H1 (cell line): ENCODE measurements around the gene IFT81.

ENCODE experiments used
- ASH2L ChIP-seq: fragments of 200-600, 300-600 bp; sonication (generic); IDR thresholded peaks from one replicate; pipeline ENCODE4 v1.7.1; 2017; ENCODE audit warnings: low read length
- CREB1 ChIP-seq: IDR thresholded peaks from 2 replicates; pipeline ENCODE4 v1.6.1; 2012; ENCODE audit warnings: inconsistent platforms
- EZH2 ChIP-seq: fragments of 200-600 bp; sonication (generic); IDR thresholded peaks from 2 replicates; pipeline ENCODE4 v1.7.1; 2012; ENCODE audit warnings: low read depth, mild to moderate bottlenecking, moderate library complexity, low read length, inconsistent platforms; ENCODE audit not compliant: severe bottlenecking
- GABPA ChIP-seq: IDR thresholded peaks from 2 replicates; pipeline ENCODE4 v1.6.1; 2011; ENCODE audit warnings: mild to moderate bottlenecking, low read length, moderate library complexity, borderline replicate concordance; ENCODE audit not compliant: insufficient read depth
- KDM5A ChIP-seq: fragments of 200-600 bp; IDR thresholded peaks from 2 replicates; pipeline ENCODE4 v1.7.1; 2012; ENCODE audit warnings: mild to moderate bottlenecking, low read length, inconsistent platforms, mixed read lengths
- NRF1 ChIP-seq: IDR thresholded peaks from 2 replicates; pipeline ENCODE4 v1.6.1; 2011; ENCODE audit warnings: mild to moderate bottlenecking, low read depth, low read length, improper control_type of control experiment
- POLR2A ChIP-seq, 2 experiments: IDR thresholded peaks; 1 replicate in 1 of 2; 2 replicates in 1 of 2; pipeline ENCODE4 v1.6.1; 2011; ENCODE audit warnings: low read depth in 2 of 2, low read length in 2 of 2, mild to moderate bottlenecking in 2 of 2; ENCODE audit errors: control extremely low read depth in 1 of 2
- POLR2AphosphoS5 ChIP-seq: IDR thresholded peaks from 2 replicates; pipeline ENCODE4 v1.6.1; 2011; ENCODE audit warnings: low read depth, low read length
- RAD21 ChIP-seq, 2 experiments: IDR thresholded peaks in 1 of 2; conservative IDR thresholded peaks in 1 of 2; 2 replicates each; pipeline ENCODE4 v1.6.1; 2011; ENCODE audit warnings: low read depth in 2 of 2, low read length in 2 of 2, improper control_type of control experiment in 1 of 2, inconsistent platforms in 1 of 2, mild to moderate bottlenecking in 1 of 2, moderate library complexity in 1 of 2
- RFX5 ChIP-seq: IDR thresholded peaks from 2 replicates; pipeline ENCODE4 v1.6.1; 2011; ENCODE audit warnings: low read depth, low read length, improper control_type of control experiment, borderline replicate concordance
- SIN3A ChIP-seq, 2 experiments: IDR thresholded peaks in 1 of 2; conservative IDR thresholded peaks in 1 of 2; 2 replicates each; pipeline ENCODE4 v1.6.1; 2011 to 2012; ENCODE audit warnings: low read length in 2 of 2, improper control_type of control experiment in 1 of 2, low read depth in 1 of 2, mild to moderate bottlenecking in 1 of 2
- SP1 ChIP-seq: IDR thresholded peaks from 2 replicates; pipeline ENCODE4 v1.6.1; 2011; ENCODE audit warnings: low read depth, low read length
- SRF ChIP-seq: IDR thresholded peaks from 2 replicates; pipeline ENCODE4 v1.6.1; 2011; ENCODE audit warnings: mild to moderate bottlenecking, low read depth, low read length, moderate library complexity
- TF ChIP-seq, protein P1 (sequence below), 3 experiments: IDR thresholded peaks; 1 replicate in 2 of 3; 2 replicates in 1 of 3; pipeline versions ENCODE4 v1.5.1 to v1.6.1; 2011; ENCODE audit warnings: low read length in 3 of 3, mild to moderate bottlenecking in 3 of 3, inconsistent platforms in 2 of 3, low read depth in 1 of 3, moderate library complexity in 1 of 3; ENCODE audit not compliant: insufficient read depth in 1 of 3; ENCODE audit errors: control extremely low read depth in 1 of 3

DNA sequence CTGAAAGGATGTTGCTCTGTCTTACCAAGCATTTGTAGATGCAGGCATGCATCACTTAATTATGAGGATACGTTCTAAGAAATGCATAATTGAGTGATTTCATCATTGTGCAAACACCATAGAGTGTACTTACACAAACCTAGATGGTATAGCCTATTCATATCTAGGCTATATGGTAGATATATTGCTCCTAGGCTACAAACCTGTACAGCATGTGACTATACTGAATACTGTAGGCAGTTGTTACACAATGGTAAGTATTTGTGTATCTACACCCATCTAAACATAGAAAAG lies 75.9 kb downstream of the IFT81 start:
- no peak for TF ChIP-seq RAD21 (IDR thresholded peaks at IDR 0.05 in 1 of 2, conservative IDR thresholded peaks at IDR 0.05 in 1 of 2; ENCODE audit: low read depth in 2 of 2, low read length in 2 of 2)
- TF ChIP-seq, protein P1, sequence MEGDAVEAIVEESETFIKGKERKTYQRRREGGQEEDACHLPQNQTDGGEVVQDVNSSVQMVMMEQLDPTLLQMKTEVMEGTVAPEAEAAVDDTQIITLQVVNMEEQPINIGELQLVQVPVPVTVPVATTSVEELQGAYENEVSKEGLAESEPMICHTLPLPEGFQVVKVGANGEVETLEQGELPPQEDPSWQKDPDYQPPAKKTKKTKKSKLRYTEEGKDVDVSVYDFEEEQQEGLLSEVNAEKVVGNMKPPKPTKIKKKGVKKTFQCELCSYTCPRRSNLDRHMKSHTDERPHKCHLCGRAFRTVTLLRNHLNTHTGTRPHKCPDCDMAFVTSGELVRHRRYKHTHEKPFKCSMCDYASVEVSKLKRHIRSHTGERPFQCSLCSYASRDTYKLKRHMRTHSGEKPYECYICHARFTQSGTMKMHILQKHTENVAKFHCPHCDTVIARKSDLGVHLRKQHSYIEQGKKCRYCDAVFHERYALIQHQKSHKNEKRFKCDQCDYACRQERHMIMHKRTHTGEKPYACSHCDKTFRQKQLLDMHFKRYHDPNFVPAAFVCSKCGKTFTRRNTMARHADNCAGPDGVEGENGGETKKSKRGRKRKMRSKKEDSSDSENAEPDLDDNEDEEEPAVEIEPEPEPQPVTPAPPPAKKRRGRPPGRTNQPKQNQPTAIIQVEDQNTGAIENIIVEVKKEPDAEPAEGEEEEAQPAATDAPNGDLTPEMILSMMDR (IDR thresholded peaks at IDR 0.05; ENCODE audit: control extremely low read depth in 1 of 3, insufficient read depth in 1 of 3, low read depth in 1 of 3, low read length in 3 of 3), result no peak
- no peak for TF ChIP-seq POLR2A (IDR thresholded peaks at IDR 0.05; ENCODE audit: control extremely low read depth in 1 of 2, low read depth in 2 of 2, low read length in 2 of 2)
- TF ChIP-seq POLR2AphosphoS5, result no peak
- no peak for TF ChIP-seq GABPA
- no peak for TF ChIP-seq EZH2
- no peak for TF ChIP-seq SRF
- no peak for TF ChIP-seq SP1
- no peak for TF ChIP-seq RFX5
- no peak for TF ChIP-seq SIN3A (conservative IDR thresholded peaks at IDR 0.05 in 1 of 2, IDR thresholded peaks at IDR 0.05 in 1 of 2; ENCODE audit: low read depth in 1 of 2, low read length in 2 of 2)
- no peak for TF ChIP-seq CREB1
- TF ChIP-seq NRF1, result no peak
- no peak for TF ChIP-seq ASH2L
- no peak for TF ChIP-seq KDM5A
